ENCODE data around the gene RNF215.

The RNF215 gene

DNA sequence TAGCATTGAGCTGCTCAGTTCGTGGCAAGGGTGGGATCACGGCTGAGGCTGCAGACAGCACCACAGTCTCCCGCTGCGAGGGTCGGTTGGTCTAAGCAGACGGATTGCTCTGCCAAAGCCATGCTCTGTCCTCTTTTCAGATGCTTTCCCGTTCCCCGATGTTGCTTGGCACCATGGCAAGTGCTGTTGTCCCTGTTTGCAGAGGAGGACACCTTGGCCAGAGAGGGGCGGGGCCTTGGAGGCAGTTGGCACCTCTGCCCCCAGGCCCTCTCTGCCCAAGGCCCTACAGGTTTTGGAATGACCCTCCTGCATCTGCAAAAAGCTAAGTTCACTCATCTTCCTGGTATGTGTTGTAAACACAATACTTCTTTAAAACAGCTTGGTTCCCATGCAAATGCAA is 18.8 kb downstream of the RNF215 start:
- peaks cover 42% of the 10 kb centered on the region for H3K4me1 Mint-ChIP-seq
- no peak for TF ChIP-seq CTCF (IDR thresholded peaks at IDR 0.05)

DNA sequence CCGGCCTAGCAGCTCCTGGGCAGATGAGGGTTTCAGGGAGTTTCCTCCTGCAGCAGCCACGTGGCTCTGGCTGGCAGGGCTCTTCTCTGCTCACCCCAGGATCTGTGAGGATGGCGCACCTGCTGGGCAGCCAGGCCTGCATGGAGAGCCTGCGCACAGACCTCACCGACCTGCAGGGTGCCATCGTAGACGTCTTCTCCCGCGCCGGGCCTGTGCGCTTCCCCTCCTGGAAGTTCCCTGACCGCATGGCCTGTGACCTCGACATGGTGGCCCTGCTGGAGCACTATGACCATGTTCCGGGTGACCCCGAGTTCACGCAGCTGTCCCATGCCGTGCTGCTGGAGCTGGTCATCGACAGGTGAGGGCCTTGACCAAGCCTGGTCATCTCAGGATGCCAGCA is 21.3 kb downstream of the RNF215 start:
- Mint-ChIP-seq H3K27me3 (ENCODE audit: low read depth, poor library complexity) (peaks cover 2% of the 10 kb centered on the region), H3K4me3 (no peak overlapping the region), H3K36me3 (ENCODE audit: low read depth) (no peaks in the 10 kb centered on the region), H3K9me3 (no peaks in the 10 kb centered on the region), H3K27ac (no peak overlapping the region), H3K4me1 (peaks cover 32% of the 10 kb centered on the region)
- DNase-seq, result no peak
- TF ChIP-seq CTCF (IDR thresholded peaks at IDR 0.05), result no peak

More for the DNA sequence above, 18.8 kb downstream of the RNF215 start:
- Mint-ChIP-seq H3K27me3 (ENCODE audit: low read depth, poor library complexity) (peaks cover 3% of the 10 kb centered on the region), H3K36me3 (ENCODE audit: low read depth) (no peaks in the 10 kb centered on the region), H3K27ac (no peak overlapping the region), H3K9me3 (no peaks in the 10 kb centered on the region), H3K4me3 (no peak overlapping the region)
- no peak for DNase-seq

- Mint-ChIP-seq H3K4me3 (no peak overlapping the region), H3K27me3 (ENCODE audit: low read depth, poor library complexity) (peaks cover 3% of the 10 kb centered on the region), H3K27ac (no peak overlapping the region), H3K4me1 (peaks cover 13% of the 10 kb centered on the region), H3K36me3 (ENCODE audit: low read depth) (no peaks in the 10 kb centered on the region), H3K9me3 (no peaks in the 10 kb centered on the region)
- no peak for TF ChIP-seq CTCF (IDR thresholded peaks at IDR 0.05)
- DNase-seq, result no peak
These were observed 24.4 kb downstream of the RNF215 start for GRCh38 chr22:30362651-30363281.

DNA sequence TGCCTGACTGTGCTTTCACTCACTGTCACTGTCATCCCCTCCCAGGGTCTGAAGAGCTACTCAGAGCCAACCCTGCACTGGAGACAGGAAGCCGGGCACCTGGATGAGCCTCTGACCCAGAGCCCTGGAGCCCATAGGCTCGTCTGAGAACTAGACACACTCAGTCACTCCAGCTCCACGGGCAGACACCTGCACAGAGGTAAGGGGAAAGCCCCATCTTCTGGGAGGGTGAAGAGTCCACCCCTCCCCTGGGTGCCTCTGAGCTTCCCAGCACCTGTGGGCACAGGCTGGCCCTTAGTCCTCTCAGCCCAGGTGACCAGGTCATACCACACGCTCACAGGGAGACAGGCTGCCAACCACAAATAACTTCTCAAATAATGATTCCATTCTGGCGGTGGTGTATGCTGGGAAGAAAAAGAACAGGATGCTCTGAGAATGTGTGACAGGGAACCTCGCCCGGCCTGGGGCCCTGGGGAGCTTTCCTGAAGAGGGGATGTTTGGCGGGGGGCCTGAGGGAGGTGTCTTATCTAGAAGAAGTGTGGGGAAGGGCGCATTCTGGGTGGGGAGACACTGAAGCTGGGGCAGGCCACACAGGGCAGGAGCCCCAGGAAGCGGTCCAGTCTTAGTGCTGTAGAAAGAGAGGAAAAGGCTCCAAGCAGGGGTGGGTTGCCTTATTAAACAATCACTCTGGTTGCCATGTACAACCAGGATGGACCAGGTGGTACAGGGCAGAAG is 25.1 kb downstream of the RNF215 start:
- no peak for TF ChIP-seq CTCF (IDR thresholded peaks at IDR 0.05)
- Mint-ChIP-seq H3K9me3 (no peaks in the 10 kb centered on the region), H3K36me3 (ENCODE audit: low read depth) (no peaks in the 10 kb centered on the region), H3K4me3 (no peak overlapping the region), H3K27ac (peak overlapping the region; percentile 76), H3K4me1 (peaks cover 13% of the 10 kb centered on the region), H3K27me3 (ENCODE audit: low read depth, poor library complexity) (peaks cover 3% of the 10 kb centered on the region)
- DNase-seq, result no peak

DNA sequence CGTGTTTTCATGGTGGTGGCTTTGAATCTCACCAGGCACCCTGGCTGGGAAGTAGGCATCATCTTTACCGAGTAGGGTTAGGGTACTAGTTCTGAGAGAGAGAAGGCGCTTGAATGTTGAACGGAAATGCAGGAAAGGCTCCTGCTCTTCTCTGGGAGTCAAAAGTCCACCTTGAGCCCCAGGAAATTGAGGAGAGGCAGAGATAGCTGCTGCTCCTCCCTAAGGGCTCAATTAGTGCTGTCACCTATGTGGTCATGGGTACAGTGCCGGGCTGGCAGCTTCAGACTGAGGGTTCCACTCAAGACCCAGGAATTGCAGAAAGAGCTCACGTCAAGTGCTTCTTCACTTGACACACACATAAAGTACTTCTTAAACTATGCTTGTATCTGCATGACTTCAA is 28.7 kb downstream of the RNF215 start:
- TF ChIP-seq CTCF (IDR thresholded peaks at IDR 0.05), result no peak
- Mint-ChIP-seq H3K27me3 (ENCODE audit: low read depth, poor library complexity) (peaks cover 3% of the 10 kb centered on the region), H3K4me1 (peaks cover 42% of the 10 kb centered on the region), H3K36me3 (ENCODE audit: low read depth) (peaks cover 11% of the 10 kb centered on the region), H3K27ac (no peak overlapping the region), H3K4me3 (peak overlapping the region; percentile 96), H3K9me3 (no peaks in the 10 kb centered on the region)
- DNase-seq, result no peak

Measured in nephron progenitor cell (in vitro differentiated cells).